Daoy (cell line): ENCODE measurements around the gene KCNJ10. TPM values are rescaled to one million over a fixed set of nuclear protein-coding genes. Genes with fewer than 3 reads are reported as not detected.

Experiments used
- DNase-seq: peaks from one replicate; pipeline ENCODE4 v3.0.0-alpha.2; 2015; ENCODE audit warnings: low read depth
- total RNA-seq: library from RNA; depleted of rRNA; stranded (reverse); fragments of >200 nt; shearing (Covaris generic); gene quantifications from 2 replicates; pipeline ENCODE4 v1.2.3, GENCODE V29; 2014

Gene KCNJ10
- total RNA-seq, 1 experiment from 2014 or later: under 0.01 TPM

GRCh38 chr1:159990005-159990404 lies 80.0 kb downstream of the KCNJ10 start:
- DNase-seq: no peak

- no peak for DNase-seq
Observed at GRCh38 chr1:159989581-159989980, 80.4 kb downstream of the KCNJ10 start.

GRCh38 chr1:159988006-159988405 lies 82.0 kb downstream of the KCNJ10 start:
- no peak for DNase-seq

DNA sequence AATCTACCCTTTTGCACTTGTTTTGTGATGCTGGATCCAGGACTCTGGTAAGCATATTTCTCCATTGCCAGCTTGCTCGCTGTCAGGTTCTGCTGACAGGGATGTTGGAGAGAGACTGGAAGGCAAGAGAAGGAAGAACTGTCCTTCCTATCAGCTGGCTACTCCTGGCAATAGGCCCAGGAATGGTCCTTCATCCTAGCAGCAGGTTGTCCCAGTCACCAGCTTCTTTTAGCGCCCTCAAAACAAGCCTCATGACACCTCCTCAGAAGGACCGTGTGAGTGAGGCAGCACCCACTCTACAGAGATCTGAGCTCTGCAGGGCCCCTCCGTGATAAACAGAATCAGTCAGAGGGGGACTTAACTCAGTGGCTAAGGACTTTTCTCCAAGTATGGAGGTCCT lies 82.8 kb downstream of the KCNJ10 start:
- no peak for DNase-seq

- DNase-seq: no peak
Observed at GRCh38 chr1:159986531-159986930, 83.4 kb downstream of the KCNJ10 start.

- DNase-seq: no peak
Observed at GRCh38 chr1:159986093-159986492, 83.9 kb downstream of the KCNJ10 start.

- no peak for DNase-seq
Observed at GRCh38 chr1:159985473-159985872, 84.5 kb downstream of the KCNJ10 start.

DNA sequence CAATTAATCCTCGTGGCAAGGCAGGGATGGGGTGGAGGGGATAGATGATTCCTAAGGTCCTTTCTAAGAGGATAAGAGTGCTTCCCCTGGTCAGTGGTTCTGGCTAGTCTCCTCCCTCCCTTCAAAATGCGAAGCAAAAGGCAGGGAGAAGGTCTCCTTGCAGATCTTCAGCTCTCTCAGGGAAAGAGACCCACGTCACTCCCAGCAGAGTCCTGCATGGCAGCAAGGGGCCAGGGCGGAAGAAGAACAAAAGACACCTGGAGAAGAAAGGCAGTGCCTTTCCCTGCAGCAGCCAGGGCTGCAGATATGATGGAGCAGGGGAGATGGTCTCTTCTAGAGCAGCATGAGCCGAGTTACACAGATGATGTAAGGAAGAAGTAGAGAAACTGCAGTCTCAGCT lies 86.3 kb downstream of the KCNJ10 start:
- DNase-seq: no peak

DNA sequence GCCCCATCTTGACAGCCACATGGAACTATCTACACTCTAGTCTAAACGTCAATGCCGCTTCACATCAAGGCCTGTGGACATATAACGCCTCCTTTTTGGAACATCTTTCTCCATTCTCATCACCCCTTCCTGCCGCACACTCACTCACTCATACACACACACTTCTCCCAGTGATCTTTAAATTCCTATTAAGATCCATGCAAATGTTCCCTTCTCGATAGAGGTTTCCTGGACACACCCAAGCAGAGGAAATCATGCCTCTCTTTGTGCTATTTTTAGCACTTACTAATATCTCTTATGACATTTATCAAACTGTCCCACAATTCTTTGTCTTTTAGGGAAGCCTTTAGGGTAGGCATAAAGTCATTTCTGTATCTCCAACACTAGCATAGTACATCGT lies 87.7 kb downstream of the KCNJ10 start:
- no peak for DNase-seq

GRCh38 chr1:159981351-159982055 lies 88.5 kb downstream of the KCNJ10 start:
- DNase-seq: no peak

GRCh38 chr1:159980786-159981185 lies 89.2 kb downstream of the KCNJ10 start:
- no peak for DNase-seq

GRCh38 chr1:159980076-159980475 lies 89.9 kb downstream of the KCNJ10 start:
- DNase-seq: no peak

DNA sequence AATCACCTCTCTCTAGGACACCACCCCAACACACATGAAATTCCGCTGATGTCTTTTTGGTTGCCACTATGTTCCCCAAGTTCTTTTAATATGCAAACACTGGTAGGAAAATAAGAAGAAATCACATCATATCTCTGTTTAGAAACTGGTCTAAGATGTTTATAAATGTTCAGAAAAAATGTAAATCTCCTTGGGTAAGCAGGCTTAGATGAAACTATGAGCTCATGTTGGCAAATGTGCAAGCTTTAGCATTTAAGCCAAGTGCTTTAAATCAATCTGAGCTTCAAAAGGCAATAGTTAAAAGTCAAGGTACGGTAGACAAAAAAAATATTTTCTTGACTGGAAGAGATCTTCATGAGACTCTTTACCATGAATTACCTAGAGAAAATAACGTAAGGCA lies 90.7 kb downstream of the KCNJ10 start:
- no peak for DNase-seq

DNA sequence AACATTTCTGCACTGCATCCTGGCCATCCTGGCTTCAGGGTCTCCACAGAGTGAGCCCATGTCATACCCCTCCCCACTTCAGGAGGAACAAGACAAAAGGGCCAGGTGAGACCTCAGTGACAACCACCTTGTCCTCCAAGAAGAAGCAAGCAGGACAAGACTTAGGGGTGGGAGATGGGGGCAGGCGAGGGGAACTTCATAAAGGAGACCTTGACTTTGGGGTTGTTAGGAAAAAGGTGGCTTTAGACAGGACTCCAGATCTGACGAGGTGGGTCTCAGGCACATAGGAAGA lies 91.9 kb downstream of the KCNJ10 start:
- DNase-seq: no peak

- DNase-seq: no peak
Observed at GRCh38 chr1:159977364-159978106, 92.4 kb downstream of the KCNJ10 start.

DNA sequence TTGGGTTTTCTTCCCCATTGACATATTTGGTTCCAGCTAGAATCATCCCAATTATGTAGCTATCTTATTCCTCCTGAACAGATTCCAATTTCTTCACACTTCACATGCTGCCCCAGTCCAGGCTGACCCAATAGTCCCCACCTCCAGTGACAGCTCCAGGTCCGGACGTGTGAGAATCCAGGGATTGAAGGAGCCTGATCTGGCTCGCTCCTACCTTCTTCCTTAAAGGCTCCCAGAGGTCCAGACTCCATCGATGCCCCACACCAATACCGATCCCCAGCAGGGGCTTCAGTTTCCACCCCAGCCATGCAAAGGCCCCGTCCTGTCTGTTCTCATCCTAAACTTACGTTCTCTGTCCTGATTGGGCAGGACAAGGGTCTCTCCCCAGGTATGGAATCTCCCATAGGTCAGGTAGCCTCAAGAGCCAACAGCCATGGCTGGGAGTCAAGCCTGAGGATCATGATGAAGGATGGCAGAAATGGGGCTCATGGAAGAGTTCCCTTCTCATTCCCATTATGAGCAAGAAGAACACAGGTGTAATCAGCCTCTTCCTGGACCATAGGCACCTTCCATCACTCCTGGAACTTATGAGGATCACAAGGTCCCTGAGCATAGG lies 95.5 kb downstream of the KCNJ10 start:
- DNase-seq: no peak

- no peak for DNase-seq
Observed at GRCh38 chr1:159973350-159973940, 96.5 kb downstream of the KCNJ10 start.

DNA sequence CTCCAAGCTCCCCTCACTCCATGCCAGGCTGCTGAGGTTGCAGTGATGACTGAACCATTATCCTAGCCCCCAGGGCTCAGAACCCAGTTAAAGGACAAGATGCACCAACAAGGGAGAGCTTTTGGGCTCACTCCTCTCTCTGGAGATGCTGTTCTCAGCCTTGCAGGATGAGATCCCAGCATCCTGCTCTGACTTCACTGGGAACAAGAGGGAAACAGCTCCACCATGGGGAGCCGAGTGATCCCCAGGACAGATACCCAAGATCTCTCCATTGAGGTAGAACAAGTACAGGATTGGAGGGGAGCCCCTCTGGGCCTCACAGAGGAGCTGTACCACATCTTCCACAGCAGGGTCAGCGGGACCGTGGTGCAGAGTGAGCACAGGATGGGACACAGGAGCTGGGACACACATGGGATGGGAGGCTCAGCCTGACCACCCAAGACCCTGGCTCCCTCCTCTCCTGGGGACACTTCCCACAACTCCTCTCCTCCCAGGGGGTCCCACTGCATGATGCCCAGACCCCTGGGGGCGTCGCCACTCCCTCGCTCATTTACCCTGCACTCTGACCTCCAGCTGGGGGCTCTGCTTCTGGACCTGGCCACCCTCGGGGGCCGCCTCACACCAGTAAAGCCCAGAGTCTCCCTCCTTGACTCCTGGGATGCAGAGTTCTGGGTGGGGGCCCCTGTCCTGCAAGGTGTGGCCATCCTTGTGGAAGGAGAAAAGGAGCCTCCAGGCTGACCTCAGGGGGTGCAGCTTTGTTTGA lies 97.3 kb downstream of the KCNJ10 start:
- no peak for DNase-seq

DNA sequence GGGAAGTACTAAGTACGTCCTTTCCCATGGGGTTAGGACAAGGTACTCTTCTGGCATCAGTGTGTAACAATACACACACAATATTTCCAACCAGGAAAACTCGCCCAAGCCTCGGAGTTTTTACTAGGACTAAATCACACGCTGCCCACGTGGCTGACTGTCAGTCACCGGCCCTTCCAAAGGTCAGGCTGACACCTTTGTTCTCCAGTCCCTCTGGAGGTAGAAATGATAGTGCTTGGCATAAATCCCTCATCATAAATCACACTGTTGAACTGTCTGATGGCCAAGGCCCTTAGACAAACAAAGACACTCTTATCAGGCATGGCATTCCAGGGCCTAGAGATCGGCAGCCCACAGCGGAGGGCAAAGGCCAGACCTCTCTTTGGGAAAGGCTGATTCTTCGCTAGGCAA lies 99.0 kb downstream of the KCNJ10 start:
- DNase-seq: no peak

- no peak for DNase-seq
Observed at GRCh38 chr1:159968901-159969300, 101.1 kb downstream of the KCNJ10 start.

- DNase-seq: no peak
Observed at GRCh38 chr1:159965263-159965662, 104.7 kb downstream of the KCNJ10 start.

GRCh38 chr1:159964144-159964543 lies 105.8 kb downstream of the KCNJ10 start:
- no peak for DNase-seq
